8988T (cell line): Measurements from ENCODE around the gene PRKCE.

Source experiments
- DNase-seq: peaks from one replicate; pipeline ENCODE4 v3.0.0; 2011

PRKCE gene

GRCh38 chr2:45946023-45946422 is 294.5 kb downstream of the PRKCE start:
- no peak for DNase-seq

DNA sequence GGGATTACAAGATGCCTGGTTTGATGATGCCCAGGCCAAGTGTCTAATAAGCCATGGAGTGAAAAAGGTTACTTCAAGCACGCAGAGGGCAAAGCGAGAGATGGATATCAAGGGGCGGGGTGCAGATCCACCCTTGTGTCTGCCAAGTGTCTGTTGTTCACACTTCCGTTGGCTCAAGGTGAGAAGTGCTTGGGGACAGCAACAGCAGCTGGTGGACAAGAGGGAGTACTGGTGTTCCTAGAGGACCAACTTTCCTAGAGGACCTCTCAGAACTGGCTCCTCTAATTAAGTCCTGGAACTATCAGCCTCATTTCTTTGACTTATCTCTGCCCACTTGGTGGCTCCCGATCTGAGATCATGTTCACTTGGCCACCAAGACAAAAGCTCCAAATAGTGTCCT is 299.1 kb downstream of the PRKCE start:
- DNase-seq: no peak

- DNase-seq: no peak
Observed at GRCh38 chr2:45951025-45951727, 299.7 kb downstream of the PRKCE start.

GRCh38 chr2:45952591-45952990 is 301.1 kb downstream of the PRKCE start:
- DNase-seq: no peak

DNA sequence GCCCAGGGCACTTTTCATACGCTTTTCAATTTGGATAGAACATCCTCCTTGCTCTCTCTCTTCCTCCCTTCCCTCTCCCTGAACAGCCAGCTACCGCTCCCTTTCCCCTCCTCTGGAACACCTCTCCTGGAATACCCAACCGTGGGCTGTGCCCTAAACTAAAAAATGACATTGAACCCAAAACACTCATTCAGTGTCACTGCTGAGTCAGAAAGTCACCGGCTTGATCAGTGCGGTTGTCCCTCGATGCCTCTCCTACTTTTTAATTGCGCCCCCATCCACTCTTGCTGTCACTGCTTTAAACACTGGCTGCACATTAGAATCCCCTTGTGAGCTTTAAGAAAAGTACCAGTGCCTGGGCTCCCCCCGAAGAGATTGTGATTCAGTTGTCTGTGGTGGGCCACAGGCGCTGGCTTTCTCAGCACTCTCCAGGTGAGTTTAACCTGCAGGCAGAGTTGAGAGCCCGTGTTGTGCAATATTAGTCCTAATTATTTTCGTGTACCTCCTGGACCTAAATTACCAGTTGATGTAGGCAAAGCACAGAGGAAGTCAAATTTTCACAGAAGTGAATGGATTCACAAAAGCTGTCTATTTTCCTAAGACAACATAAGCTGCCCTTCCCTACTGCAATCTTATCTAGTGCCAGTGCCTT is 302.0 kb downstream of the PRKCE start:
- DNase-seq: no peak

- DNase-seq: no peak
Observed at GRCh38 chr2:45954233-45954850, 302.9 kb downstream of the PRKCE start.

GRCh38 chr2:45957533-45958227 is 306.2 kb downstream of the PRKCE start:
- DNase-seq: no peak

DNA sequence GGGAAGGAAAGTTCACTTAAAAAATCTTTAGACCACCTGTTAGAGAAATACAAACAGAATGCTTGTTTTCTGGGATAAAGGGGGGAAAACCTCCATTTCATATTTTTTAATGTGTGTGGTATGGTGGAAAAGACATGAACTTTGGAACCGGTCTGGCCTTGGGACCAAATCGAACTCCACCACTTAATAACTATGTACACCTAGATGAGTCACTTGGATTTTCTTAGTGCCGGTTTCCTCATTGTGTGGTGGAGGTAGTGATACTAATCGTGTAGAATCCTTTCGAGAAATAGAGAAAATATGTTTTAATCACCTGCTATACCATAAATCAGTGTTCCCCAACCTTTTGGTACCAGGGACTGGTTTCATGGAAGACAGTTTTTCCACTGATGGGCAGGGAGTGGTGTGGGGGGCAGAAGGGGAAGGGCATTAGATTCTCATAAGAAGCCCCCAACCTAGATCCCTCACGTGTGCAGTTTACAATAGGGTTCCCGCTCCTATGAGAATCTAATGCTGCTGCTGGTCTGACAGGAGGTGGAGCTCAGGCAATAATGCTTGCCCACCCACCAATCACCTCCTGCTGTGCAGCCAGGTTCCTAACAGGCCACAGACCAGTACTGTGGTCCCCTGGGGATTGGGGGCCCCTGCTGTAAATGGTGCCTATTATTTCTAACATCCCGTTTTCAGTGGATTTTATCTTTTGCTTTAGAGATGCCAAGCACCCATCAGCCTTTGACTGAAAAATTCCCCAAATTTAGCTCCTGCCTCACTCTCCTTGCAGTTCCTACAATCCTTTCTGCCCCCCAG is 308.8 kb downstream of the PRKCE start:
- no peak for DNase-seq

DNA sequence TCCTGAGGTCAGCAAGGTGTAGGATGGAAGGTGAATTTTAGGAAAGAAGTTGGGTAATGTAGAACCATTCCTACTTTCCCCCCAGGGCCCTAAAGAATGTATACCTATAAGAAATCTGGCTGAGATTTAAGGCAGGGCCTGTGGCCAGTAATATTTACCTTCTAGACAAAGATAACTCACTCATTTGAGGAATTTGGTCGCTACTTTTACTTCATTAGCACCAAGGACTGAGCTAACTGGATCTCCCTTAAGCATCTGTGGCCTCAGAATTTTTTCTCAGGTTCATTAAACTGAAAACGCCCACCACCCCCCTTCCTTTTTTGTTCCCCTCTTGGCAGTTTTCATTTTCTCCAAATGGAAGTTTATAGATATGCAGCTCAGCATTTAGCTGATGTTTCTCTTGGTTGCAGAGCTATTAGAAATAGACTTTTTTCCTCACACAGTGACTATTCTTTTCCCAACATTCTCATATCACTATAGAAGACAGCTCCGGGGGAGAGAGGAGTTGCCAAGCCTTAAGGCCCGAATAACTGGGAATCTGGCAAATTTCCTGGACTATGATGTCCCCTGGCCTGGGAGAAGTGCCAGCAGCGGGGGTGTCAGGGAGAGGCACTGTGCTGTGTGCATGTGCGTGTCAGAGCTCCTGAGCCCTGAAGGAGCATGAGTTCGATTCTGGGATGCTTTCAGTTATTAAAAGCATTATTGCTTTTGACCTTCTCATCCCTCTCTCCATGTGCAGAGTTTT is 310.9 kb downstream of the PRKCE start:
- DNase-seq: no peak

GRCh38 chr2:45963816-45964215 is 312.3 kb downstream of the PRKCE start:
- DNase-seq: no peak

DNA sequence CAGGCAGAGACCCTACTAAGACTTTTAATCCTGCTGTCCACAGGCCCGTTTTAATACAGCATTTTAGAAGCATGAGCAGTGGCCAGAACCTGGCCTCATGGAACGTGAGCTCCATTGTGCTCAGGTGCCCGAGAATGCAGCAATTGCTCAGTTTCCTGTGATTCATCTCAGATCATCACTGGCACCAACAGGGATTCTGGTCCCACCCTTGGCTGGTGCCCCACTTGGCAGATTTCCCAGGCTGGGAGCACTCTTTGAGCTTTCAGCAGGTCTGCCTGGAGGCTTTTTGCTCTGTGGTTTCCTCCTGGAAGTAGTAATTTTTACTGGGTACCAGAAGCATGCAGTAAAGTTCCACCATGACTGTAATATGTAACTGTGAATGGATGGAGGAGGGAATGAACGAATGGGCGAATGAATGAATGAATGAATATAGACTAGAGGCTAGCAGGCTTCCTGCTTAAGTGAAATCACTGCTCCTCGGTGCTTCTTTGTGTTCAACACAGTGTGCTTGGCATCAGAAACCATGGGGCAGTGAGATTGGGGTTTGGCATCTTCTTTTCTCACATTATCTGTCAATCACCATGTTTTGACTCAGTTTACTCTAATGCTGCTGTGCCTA is 312.9 kb downstream of the PRKCE start:
- DNase-seq: peak; percentile 37

- no peak for DNase-seq
Observed at GRCh38 chr2:45964906-45965305, 313.4 kb downstream of the PRKCE start.

DNA sequence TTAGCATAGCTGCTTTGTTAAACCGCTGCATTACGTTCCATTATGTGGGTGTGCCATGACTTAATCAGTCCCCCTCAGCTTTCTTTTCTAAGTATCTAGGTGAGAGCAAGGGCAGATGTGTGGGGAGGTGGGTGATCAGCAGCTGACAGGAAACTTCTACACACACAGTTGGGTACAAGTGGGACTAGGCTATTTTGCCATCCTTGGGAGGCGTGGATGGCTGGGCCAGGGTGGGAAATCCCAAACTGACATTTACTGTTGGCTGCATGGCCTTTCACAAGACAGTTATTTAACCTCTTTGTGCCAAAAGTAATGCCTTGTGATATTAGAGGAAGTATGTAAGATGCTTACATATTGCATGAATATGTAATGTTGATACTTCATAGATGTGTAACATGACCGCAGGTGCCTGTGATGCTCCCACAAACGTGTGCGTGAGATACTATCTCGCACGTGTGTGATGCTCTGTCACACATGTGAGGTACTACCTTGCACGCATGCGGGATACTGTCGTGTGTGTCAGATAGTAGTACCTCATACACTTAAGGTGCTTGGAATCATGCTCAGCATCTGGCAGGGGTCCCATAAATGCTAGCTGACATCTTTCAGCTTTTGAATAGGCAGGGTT is 314.5 kb downstream of the PRKCE start:
- no peak for DNase-seq

- DNase-seq: no peak
Observed at GRCh38 chr2:45968946-45969584, 317.6 kb downstream of the PRKCE start.

GRCh38 chr2:45973426-45973825 is 322.0 kb downstream of the PRKCE start:
- no peak for DNase-seq

DNA sequence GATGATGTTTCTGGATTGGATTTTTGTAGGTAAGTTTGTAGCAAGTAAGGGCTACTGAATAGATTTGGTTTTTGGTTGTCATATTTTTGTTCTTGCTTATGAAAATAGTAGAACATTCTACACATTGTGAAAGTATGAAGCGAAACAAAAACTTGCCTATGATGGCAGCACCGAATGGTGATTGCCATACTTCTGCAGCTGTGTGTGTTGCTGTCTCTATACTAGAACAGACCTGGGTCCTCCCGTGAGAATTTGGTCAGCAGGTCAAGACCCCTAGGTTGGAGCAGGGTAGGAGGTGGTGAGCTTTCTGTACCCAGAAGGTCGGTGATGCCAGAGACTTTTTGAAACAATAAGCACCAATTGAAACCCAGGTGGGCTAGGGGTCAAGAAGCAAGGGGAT is 322.6 kb downstream of the PRKCE start:
- DNase-seq: no peak

- no peak for DNase-seq
Observed at GRCh38 chr2:45974762-45975408, 323.4 kb downstream of the PRKCE start.

GRCh38 chr2:45975752-45976517 is 324.5 kb downstream of the PRKCE start:
- DNase-seq: no peak

GRCh38 chr2:45978302-45978859 is 326.9 kb downstream of the PRKCE start:
- no peak for DNase-seq
